Melanocyte of skin (primary cell): ENCODE measurements around the gene SRGAP2C. TPM values are rescaled to one million over a fixed set of nuclear protein-coding genes. Genes with fewer than 3 reads are reported as not detected.

Source experiments
- small RNA-seq, 2 donors: library from RNA; depleted of rRNA; stranded (forward); fragments of <200 nt; gene quantifications; one replicate each; pipeline ENCODE3, GENCODE V24; 2012
- total RNA-seq, 2 donors: library from RNA; depleted of rRNA; stranded (reverse); fragments of >200 nt; gene quantifications; 2 replicates each; pipeline ENCODE4 v1.2.3, GENCODE V29; 2012

The SRGAP2C gene
- 10 to 100 TPM; 41.6 to 43.7 TPM for total RNA-seq

DNA sequence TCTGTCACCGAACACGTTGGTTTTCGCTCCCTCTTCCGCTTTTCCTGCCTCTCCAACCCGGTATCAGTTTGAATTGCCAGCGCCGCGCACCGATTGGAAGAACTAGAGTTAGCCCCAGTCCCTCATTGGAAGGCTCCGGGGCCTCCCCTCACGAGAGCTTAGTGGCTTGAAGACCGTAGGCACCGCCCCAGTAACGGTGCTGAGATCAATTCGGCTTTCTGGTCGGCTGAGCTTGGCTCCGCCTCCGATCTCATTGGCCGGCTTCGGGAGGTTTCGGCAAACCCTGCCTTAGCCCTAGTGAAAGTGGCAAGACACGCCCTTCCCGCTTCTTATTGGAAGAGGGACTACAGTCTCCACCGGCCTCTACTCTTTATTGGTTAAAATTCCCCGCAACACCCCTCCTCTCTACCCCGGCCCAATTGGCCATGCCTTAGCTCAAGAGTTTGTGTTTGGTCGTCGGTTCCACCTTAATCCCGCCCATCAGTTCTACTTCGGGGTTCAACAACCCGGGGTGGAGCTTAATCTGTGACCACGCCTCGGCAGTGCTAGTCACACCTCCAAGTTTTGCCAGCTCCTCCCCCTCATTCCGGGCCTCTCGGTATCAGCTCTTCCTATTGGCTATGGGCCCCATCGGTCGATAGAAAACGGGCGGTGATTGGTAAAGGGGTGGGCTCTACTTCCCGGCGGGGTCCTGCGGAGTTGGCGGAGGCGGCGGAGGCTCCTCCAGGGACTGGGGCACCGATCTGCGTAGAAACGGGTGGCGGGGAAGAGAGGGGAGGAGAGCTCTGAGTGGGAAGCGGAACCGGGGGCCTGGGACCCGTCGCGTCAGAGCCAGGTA is at the start of gene SRGAP2C, which contains the start of gene FAM72B:
Gene SRGAP2C (plus strand): TSS at position 686 of the 838 bp plus-strand sequence. CDS start 2,472 bp downstream, outside the sequence.
Gene FAM72B (minus strand): TSS at position 51 of the 838 bp plus-strand sequence. CDS start 851 bp downstream, outside the sequence.

Small RNA genes lying within 50 kb of the gene (small RNA-seq; reads per million reads assigned to genes)
- gene AC243994.1: 0 reads per million in 2 donors

Other genes with a start within 250 kb of the SRGAP2C start
- gene FAM72B, start 635 bp upstream of the SRGAP2C start, total RNA-seq: 1 to 10 TPM; 3.4 to 4.0 TPM